Epithelial cell of esophagus (primary cell): ENCODE data around the gene ABCD1.
"Not testable (repeated sequence)": the region's sequence is repeated elsewhere in the genome, so short reads cannot be mapped to it uniquely, and the experiment has no call there.

Experiments used
- DNase-seq: peaks from one replicate; pipeline ENCODE4 v3.0.0; 2010; ENCODE audit warnings: low read depth
- H3K4me3 ChIP-seq: 2 replicates; pipeline ENCODE4 v1.5.1; 2011; ENCODE audit warnings: mild to moderate bottlenecking, low read length, control low read depth
- TF ChIP-seq, protein P1 (sequence below): IDR thresholded peaks from 2 replicates; pipeline ENCODE4 v1.5.1; 2011; ENCODE audit warnings: low read depth, mild to moderate bottlenecking, low read length, control low read depth, inconsistent platforms; ENCODE audit not compliant: insufficient read depth; ENCODE audit errors: missing control alignments

Gene ABCD1

DNA sequence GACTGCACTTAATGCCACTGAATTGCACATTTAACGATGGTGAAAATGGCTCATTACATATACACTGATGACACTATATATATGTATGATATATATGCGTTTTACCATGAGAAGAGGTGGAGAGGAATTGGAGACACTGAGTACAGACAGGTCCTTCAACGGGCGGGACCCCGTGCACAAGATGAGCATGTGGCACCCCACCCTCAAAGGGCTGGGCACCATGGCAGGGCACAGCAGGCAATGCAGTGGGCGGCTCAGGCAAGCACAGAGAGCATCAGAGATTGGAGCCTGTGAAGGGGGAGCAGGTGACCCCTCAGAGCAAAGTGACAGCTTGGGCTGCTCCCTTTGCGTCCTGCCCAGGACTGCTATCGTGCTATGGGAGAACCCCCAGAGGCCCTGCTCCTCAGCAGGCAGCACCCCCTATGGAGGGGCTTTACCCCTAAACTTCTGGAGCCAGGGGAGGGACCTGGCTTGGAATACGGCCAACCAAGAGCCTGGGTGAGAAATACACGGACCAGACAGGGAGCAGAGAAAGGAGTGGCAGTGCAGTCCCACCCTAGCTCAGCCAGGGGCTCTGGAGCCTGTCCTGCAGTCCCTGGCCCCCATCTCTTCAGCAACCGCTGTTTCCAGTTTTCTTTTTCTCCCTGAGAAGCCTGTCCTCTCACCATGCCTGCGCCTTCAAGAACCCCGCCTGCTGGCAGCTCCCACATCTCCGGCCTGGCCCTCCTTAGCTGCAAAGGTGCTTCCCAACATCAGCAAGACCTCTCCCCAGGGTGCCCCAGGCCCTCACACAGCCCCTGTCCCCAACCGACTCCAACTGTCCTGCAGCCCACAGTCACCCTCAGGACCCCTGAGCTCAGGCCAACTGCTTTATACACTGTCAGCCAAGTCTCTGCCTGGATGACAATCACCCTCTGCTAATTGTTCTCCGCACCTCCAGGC lies 26.5 kb upstream of the ABCD1 start:
- H3K4me3 ChIP-seq: no peak overlapping the region
- TF ChIP-seq, protein P1, sequence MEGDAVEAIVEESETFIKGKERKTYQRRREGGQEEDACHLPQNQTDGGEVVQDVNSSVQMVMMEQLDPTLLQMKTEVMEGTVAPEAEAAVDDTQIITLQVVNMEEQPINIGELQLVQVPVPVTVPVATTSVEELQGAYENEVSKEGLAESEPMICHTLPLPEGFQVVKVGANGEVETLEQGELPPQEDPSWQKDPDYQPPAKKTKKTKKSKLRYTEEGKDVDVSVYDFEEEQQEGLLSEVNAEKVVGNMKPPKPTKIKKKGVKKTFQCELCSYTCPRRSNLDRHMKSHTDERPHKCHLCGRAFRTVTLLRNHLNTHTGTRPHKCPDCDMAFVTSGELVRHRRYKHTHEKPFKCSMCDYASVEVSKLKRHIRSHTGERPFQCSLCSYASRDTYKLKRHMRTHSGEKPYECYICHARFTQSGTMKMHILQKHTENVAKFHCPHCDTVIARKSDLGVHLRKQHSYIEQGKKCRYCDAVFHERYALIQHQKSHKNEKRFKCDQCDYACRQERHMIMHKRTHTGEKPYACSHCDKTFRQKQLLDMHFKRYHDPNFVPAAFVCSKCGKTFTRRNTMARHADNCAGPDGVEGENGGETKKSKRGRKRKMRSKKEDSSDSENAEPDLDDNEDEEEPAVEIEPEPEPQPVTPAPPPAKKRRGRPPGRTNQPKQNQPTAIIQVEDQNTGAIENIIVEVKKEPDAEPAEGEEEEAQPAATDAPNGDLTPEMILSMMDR: no peak
- no peak for DNase-seq

DNA sequence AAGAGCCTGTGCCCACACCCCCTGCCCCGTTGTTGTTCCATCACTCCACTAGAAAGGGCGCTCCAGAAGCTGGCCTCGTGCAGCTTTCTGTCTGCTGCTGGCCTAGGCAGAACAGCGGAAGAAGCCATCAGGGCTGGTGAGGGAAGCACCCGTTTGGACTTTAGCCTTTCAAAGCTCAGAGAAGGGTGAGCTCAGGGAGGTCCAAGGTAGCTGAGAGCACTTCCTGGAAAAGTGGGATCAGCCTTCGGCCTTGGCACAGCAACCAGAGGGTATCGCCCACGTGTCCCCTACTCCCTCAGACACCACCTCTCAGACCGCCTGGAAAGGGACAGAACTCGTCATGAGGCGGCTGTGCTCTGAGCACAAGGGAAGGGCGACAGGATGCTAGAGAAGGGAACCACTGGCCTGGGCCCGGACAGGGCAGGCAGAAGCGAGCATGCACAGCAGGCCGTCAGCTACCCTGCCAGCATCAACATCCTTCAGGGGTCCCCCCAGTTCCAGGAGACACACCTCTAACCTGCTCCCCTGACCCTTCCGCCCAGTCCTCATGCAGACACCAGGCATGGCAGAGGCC lies 25.4 kb upstream of the ABCD1 start:
- not testable (repeated sequence) for DNase-seq

DNA sequence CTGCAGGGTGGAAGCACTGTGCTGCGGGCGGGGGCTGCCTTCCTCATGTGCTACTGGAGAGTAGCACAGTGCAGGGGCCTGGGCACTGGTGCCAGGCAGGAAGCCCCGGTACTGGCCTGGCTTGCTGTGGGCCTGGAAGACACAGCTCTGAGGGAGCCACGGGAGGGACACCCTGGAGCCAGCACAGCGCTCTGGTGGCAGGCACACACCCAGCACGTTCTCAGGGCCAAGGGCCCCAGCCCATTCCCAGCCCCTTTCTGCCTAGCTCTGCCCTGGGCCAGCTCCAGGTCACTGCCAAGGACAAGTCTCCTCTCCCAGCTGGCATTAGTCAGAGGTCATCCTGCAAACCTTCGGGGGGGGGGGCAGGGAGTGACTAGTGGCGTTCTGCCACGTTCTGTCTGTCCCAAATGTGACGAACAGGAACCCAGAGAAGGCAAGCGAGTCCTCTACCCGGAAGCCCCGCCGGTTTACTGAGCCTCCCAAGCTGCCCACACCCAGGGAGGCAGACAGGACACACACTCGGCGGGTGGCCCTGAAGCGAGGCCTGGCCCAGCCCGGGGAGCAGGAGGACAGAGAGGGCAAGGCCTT lies 24.8 kb upstream of the ABCD1 start:
- not testable (repeated sequence) for H3K4me3 ChIP-seq, DNase-seq

More for the DNA sequence above, 25.4 kb upstream of the ABCD1 start:
- not testable (repeated sequence) for H3K4me3 ChIP-seq

DNA sequence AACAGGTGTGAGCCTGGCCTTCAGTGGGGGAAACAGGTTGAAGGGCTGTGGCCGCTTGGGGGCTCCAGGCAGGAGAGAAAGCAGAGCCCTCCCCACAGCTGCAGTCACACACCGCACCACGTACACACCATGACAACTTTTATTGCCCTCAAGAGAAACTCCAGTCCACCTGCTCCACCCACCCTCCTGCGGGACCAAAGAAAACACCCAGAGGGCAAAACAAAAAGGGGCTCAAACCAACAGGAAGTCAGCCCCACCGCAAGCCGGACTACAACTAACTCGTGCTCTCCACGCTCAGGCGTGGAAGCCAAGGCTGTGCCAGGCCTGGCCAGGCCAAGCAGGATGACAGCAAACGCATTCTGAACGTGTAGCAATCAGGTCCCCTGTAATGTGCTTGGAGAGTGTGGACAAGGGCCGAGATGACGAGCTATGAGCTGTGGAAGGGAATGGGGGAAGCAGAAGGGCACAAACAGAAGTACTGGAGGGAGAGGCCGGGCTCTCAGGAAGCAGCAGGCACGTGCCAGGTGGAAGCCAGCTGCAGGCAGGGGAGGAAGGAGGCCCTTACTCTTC lies 24.2 kb upstream of the ABCD1 start:
- TF ChIP-seq, protein P1: no peak
- no peak overlapping the region for H3K4me3 ChIP-seq
- DNase-seq: no peak

DNA sequence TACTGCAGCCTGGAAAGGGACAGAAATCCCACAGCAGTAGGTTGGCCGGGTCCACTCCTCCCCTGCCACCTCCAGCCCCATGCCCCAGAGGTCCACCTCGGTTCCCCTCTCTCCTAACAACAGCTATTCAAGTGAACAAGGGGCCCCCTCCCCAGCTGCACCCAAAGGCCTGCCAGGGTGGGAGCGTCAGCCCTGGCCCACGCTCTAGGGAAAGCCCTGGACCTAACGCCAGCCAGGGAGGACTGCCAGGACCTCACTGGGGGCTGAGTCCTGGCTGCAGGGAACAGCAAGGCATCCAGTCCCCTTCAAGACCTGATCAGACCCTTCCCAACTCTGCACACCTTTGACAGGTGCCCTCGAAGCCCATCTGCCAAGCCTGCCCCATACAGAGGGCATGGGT lies 23.7 kb upstream of the ABCD1 start:
- TF ChIP-seq, protein P1: no peak
- DNase-seq: no peak
- H3K4me3 ChIP-seq: no peak overlapping the region

DNA sequence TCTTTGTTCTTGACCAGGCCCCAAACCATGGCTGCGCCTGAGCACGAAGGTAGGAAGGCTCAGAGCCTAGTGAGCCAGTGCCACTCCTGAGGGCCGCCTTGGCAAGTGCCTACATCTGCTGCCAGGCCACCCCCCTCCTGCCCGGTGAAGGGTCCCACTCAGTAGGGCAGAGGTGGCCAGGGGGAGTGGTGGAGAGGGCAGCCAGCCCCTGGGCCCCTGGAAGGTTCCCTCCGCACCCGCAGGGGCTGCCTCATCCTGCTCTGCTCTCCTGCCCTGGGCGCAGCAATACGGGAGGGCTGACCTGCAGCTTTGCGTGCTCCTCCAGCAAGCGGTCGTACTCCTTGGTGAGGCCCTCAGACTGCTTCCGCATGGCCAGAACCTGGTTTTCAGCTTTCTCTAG lies 22.9 kb upstream of the ABCD1 start:
- TF ChIP-seq, protein P1: no peak
- no peak for DNase-seq
- H3K4me3 ChIP-seq: no peak overlapping the region

DNA sequence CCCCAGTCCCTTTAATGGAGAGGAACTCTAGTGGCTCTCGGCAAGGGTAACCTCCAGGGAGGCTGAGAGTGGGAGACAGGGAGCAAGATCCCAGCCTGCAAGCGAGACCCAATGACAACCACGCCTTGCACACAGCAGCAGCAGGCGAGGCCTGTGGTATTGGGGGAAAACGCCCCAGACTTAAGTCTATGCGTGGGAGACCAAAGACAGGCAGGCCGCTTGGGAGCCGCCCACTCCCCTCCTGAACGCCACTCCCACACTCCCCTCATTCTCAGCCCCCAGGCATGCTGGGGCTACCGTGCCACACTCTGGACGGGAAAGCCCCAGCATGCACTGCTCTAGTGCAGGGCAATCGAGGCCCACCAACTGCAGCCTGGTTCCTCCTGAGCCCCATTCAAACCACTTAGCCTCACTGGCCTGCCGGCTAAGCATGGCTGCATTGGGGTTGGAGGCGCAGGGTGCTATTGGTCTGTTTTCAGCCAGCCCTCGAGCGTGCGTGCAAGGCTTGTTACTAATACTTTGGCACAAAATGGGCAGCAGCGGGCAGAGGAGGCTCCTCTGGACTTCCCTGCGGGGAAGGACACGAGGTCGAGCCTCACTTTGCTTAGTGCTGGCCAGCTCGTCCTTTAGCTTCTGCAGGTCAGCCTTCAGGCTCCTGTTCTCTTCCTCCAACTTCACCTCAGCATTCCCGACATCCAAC lies 22.2 kb upstream of the ABCD1 start:
- DNase-seq: no peak
- TF ChIP-seq, protein P1: no peak
- no peak overlapping the region for H3K4me3 ChIP-seq
